ENCODE measurements around the gene SDSL. TPM values are rescaled to one million over a fixed set of nuclear protein-coding genes. Genes with fewer than 3 reads are reported as not detected.

SDSL gene
- total and polyA plus RNA-seq, 2 of the 4 experiments (the other 2 are of a cell fraction) = 6.3 to 10.9 TPM

DNA sequence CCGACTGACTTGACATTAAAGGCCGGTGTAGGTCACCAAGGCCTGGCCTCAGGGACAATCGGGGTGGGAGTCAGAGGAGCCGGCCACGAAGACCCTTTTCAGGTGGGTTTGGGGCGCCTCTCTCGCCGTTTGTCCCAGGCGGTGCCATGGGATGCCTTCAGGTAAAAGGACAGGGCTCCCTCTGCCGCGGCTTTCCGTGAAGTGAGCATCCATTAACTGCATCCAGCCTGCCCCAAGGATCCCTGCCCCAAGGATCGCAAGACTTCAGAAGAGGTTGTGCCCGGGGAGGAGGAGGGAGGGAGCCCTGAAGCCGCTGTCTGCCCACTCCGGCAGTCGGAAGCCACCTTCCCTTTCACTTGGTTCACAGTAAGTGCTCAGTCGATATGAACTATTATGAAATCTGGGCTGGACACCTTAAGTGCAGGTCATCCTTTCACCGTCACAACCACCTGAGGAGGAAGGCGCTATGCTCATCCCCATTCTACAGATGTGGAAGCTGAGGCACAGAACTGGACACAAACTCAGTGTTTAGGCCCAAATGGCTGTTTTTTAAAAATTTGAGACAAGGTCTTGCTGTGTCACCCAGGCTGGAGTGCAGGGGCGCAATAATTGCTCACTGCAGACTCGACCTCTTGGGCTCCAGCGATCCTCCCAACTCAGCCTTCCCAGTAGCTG is 19.5 kb upstream of the SDSL start:
- ChIA-PET POLR2A (ENCODE audit: unreplicated experiment) (no interaction called here), CTCF (interaction anchor here (0.6 to 1.7 kb wide), 2 partner anchors 12 to 23 kb away, joined by 3 to 5 read pairs; no protein-coding TSS in a partner anchor)
- no peak overlapping the region for H4K91ac ChIP-seq (ENCODE audit: insufficient read depth, low read depth, low read length)
- no peak overlapping the region for H3K4ac ChIP-seq (ENCODE audit: low read depth, low read length)
- intact Hi-C loops (cut with micrococcal nuclease) (no loop called here), in situ Hi-C loops (cut with MboI; ENCODE audit: low sequenced_read_pairs) (no loop called here), dilution Hi-C loops (cut with HindIII; ENCODE audit: low sequenced_read_pairs, unreplicated experiment) (no loop called here)
- peaks cover 4% of the 10 kb centered on the region; the same call in 1 of the 2 replicates for H3K27me3 ChIP-seq (ENCODE audit: control insufficient read depth, insufficient read depth, low read length)
- no peak overlapping the region for H2AFZ ChIP-seq (replicated peaks; ENCODE audit: low read length, poor library complexity)
- no peak overlapping the region for H3K14ac ChIP-seq (replicated peaks; ENCODE audit: low read depth, low read length)
- no peak overlapping the region for H3K4me2 ChIP-seq (ENCODE audit: low read depth, low read length)
- DNase-seq (no peak), ATAC-seq (ENCODE audit: low read depth) (no peak)
- H3K9me3 ChIP-seq (ENCODE audit: control insufficient read depth, insufficient read depth, low read length) = no peaks in the 10 kb centered on the region
- BruUV-seq (replicated peaks) = no TSS peak
- H3K18ac ChIP-seq (ENCODE audit: low read depth, low read length) = no peak overlapping the region
- no peak overlapping the region for H2AK5ac ChIP-seq (ENCODE audit: low read depth, low read length)
- H4K8ac ChIP-seq (ENCODE audit: low read depth in 2 of 2, low read length in 2 of 2) = no peak overlapping the region
- no peak overlapping the region for H4K5ac ChIP-seq (ENCODE audit: low read depth, low read length)
- H2BK120ac ChIP-seq (ENCODE audit: low read depth, low read length) = no peak overlapping the region
- H3K4me3 ChIP-seq (ENCODE audit: insufficient read depth, low read depth, low read length) = no peak overlapping the region
- H3K27ac ChIP-seq (ENCODE audit: insufficient read depth, low read length) = no peak overlapping the region
- no peak overlapping the region for H2BK5ac ChIP-seq (ENCODE audit: low read depth, low read length, poor library complexity, severe bottlenecking)
- 86% methylated on average over 10 of the region's 23 CpGs; no CpG with 5 or more reads in 1 of the 2 experiments for WGBS, 2 experiments (ENCODE audit: extremely low coverage in 2 of 2, insufficient read length in 1 of 2)
- no peaks in the 10 kb centered on the region for H3K79me1 ChIP-seq (ENCODE audit: low read depth in 1 of 2, low read length in 2 of 2)
- H2BK15ac ChIP-seq (ENCODE audit: low read depth, low read length) = no peak overlapping the region
- H3K4me1 ChIP-seq (ENCODE audit: control insufficient read depth, insufficient read depth, low read length) = no peaks in the 10 kb centered on the region
- H4K20me1 ChIP-seq (ENCODE audit: insufficient read depth, low read length) = no peaks in the 10 kb centered on the region
- no peak overlapping the region for H3K56ac ChIP-seq (ENCODE audit: extremely low read depth, insufficient read depth, low read length)
- H2BK20ac ChIP-seq (ENCODE audit: low read depth, low read length) = no peak overlapping the region
- no peak overlapping the region for H2AK9ac ChIP-seq (replicated peaks; ENCODE audit: low read depth, low read length, poor library complexity)
- H3K36me3 ChIP-seq (ENCODE audit: control insufficient read depth, insufficient read depth, low read length) = no peaks in the 10 kb centered on the region
- no peaks in the 10 kb centered on the region for H3K9me1 ChIP-seq (ENCODE audit: insufficient read depth, low read length)
- H3K9ac ChIP-seq (ENCODE audit: low read depth, low read length) = no peak overlapping the region
- TF ChIP-seq RAD21 (IDR thresholded peaks at IDR 0.05; ENCODE audit: low read length) (no peak), POLR2A (IDR thresholded peaks at IDR 0.05; ENCODE audit: low read depth, low read length) (no peak), FOS (IDR thresholded peaks at IDR 0.05; ENCODE audit: low read depth, low read length) (no peak), MAFK (IDR thresholded peaks at IDR 0.05; ENCODE audit: low read depth, low read length) (no peak), MAZ (IDR thresholded peaks at IDR 0.05; ENCODE audit: borderline replicate concordance, low read depth, low read length) (no peak), SMC3 (IDR thresholded peaks at IDR 0.05; ENCODE audit: low read depth, low read length) (no peak), USF2 (IDR thresholded peaks at IDR 0.05; ENCODE audit: low read depth, low read length) (no peak), ELK1 (IDR thresholded peaks at IDR 0.05; ENCODE audit: borderline replicate concordance, low read depth, low read length) (no peak), NFE2L2 (IDR thresholded peaks at IDR 0.05; ENCODE audit: low read depth, low read length) (no peak), BHLHE40 (IDR thresholded peaks at IDR 0.05; ENCODE audit: low read depth, low read length) (no peak), CHD1 (IDR thresholded peaks at IDR 0.05; ENCODE audit: low read depth, low read length) (no peak), RFX5 (IDR thresholded peaks at IDR 0.05; ENCODE audit: low read depth, low read length) (no peak), RCOR1 (IDR thresholded peaks at IDR 0.05; ENCODE audit: insufficient replicate concordance, low read length) (no peak), MXI1 (IDR thresholded peaks at IDR 0.05; ENCODE audit: borderline replicate concordance, low read depth, low read length) (no peak), CEBPB (IDR thresholded peaks at IDR 0.05; ENCODE audit: low read depth, low read length) (no peak)
- TF ChIP-seq, protein P1, sequence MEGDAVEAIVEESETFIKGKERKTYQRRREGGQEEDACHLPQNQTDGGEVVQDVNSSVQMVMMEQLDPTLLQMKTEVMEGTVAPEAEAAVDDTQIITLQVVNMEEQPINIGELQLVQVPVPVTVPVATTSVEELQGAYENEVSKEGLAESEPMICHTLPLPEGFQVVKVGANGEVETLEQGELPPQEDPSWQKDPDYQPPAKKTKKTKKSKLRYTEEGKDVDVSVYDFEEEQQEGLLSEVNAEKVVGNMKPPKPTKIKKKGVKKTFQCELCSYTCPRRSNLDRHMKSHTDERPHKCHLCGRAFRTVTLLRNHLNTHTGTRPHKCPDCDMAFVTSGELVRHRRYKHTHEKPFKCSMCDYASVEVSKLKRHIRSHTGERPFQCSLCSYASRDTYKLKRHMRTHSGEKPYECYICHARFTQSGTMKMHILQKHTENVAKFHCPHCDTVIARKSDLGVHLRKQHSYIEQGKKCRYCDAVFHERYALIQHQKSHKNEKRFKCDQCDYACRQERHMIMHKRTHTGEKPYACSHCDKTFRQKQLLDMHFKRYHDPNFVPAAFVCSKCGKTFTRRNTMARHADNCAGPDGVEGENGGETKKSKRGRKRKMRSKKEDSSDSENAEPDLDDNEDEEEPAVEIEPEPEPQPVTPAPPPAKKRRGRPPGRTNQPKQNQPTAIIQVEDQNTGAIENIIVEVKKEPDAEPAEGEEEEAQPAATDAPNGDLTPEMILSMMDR (conservative IDR thresholded peaks at IDR 0.05; ENCODE audit: low read depth, low read length) = no peak
- H3K23ac ChIP-seq (ENCODE audit: low read depth, low read length) = no peak overlapping the region
